Fibroblast of lung (primary cell): ENCODE data around the gene MAP4K4.

Experiments used
- EZH2 ChIP-seq: IDR thresholded peaks from 2 replicates; pipeline ENCODE4 v1.5.1; 2012; ENCODE audit warnings: low read length, control low read depth, mild to moderate bottlenecking; ENCODE audit errors: missing control alignments
- TF ChIP-seq, protein P1 (sequence below), 2 donors: IDR thresholded peaks in 1 of 2; conservative IDR thresholded peaks in 1 of 2; 1 replicate in 1 of 2; 2 replicates in 1 of 2; pipeline ENCODE4 v1.5.1; 2011 to 2012; ENCODE audit warnings: low read length in 2 of 2, control low read depth in 1 of 2, inconsistent platforms in 1 of 2, low read depth in 1 of 2, mild to moderate bottlenecking in 1 of 2

GRCh38 chr2:101733257-101733993 is 35.9 kb downstream of the MAP4K4 start:
- TF ChIP-seq, protein P1, sequence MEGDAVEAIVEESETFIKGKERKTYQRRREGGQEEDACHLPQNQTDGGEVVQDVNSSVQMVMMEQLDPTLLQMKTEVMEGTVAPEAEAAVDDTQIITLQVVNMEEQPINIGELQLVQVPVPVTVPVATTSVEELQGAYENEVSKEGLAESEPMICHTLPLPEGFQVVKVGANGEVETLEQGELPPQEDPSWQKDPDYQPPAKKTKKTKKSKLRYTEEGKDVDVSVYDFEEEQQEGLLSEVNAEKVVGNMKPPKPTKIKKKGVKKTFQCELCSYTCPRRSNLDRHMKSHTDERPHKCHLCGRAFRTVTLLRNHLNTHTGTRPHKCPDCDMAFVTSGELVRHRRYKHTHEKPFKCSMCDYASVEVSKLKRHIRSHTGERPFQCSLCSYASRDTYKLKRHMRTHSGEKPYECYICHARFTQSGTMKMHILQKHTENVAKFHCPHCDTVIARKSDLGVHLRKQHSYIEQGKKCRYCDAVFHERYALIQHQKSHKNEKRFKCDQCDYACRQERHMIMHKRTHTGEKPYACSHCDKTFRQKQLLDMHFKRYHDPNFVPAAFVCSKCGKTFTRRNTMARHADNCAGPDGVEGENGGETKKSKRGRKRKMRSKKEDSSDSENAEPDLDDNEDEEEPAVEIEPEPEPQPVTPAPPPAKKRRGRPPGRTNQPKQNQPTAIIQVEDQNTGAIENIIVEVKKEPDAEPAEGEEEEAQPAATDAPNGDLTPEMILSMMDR (conservative IDR thresholded peaks at IDR 0.05 in 1 of 2, IDR thresholded peaks at IDR 0.05 in 1 of 2; ENCODE audit: low read depth in 1 of 2, low read length in 2 of 2): no peak
- no peak for TF ChIP-seq EZH2
